22Rv1 (cell line): ENCODE results near the gene SMC3.

Source experiments
- ZFX ChIP-seq: fragments of 450-650 bp; IDR thresholded peaks from 2 replicates; pipeline ENCODE4 v1.6.1; 2017; ENCODE audit warnings: antibody characterized with exemption, borderline replicate concordance
- TF ChIP-seq, protein P1 (sequence below): fragments of 450-650 bp; IDR thresholded peaks from 2 replicates; pipeline ENCODE4 v1.5.1; 2017; ENCODE audit warnings: mild to moderate bottlenecking

DNA sequence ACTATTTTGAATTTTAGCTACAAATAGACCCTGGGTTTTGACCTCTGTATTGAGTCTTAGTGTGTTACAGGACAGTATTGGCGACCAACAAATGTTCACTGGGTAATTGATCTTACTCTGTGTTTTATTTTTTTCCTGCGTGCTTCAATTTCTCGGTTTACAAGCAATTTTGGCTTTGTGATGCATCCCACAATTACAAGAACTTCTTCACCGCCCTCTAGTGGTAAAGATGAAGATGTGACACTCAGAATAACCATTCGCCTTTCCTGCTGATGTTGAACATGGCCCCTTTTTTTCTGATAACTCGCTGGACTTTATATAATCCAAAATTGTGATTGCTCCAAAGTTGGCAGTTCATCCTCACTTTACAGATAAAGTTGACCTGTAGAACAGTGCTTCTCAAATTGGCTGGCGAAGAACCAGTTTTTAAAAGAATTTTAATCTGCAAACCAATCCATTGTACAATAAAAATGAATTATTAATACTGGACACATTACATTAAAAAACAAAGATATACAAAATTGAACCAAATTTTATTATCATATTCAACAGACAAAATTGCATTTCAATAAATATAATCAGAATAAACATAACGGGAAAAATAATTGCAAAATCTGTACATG lies 20.2 kb upstream of the SMC3 start:
- TF ChIP-seq, protein P1, sequence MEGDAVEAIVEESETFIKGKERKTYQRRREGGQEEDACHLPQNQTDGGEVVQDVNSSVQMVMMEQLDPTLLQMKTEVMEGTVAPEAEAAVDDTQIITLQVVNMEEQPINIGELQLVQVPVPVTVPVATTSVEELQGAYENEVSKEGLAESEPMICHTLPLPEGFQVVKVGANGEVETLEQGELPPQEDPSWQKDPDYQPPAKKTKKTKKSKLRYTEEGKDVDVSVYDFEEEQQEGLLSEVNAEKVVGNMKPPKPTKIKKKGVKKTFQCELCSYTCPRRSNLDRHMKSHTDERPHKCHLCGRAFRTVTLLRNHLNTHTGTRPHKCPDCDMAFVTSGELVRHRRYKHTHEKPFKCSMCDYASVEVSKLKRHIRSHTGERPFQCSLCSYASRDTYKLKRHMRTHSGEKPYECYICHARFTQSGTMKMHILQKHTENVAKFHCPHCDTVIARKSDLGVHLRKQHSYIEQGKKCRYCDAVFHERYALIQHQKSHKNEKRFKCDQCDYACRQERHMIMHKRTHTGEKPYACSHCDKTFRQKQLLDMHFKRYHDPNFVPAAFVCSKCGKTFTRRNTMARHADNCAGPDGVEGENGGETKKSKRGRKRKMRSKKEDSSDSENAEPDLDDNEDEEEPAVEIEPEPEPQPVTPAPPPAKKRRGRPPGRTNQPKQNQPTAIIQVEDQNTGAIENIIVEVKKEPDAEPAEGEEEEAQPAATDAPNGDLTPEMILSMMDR = peak; percentile 89
- no peak for TF ChIP-seq ZFX
